K562 (cell line): ENCODE data around the gene CENPT. TPM values are rescaled to one million over a fixed set of nuclear protein-coding genes. Genes with fewer than 3 reads are reported as not detected.

Experiments
- ATAC-seq: fragments of 200-7000 bp; cut with Tn5 transposase; 3 replicates; pipeline ENCODE4 v1.9.1; 2020; ENCODE audit warnings: moderate library complexity
- BruUV-seq: library from RNA; stranded (reverse); fragments of 400-500 nt; replicated peaks from 2 replicates; lab custom pipeline; 2021; lab: Mats Ljungman, UMichigan
- CTCF ChIA-PET: fragments of 300-600 bp; formaldehyde crosslinking; extraction: SDS; loops from one replicate; lab custom pipeline; 2021; ENCODE audit warnings: low intra/inter-chr PET ratio; lab: Yijun Ruan, JAX
- POLR2A ChIA-PET: fragments of 300-600, 350-650 bp; sonication (Branson Sonifier 250); formaldehyde crosslinking; extraction: SDS; loops from one replicate; lab custom pipeline; 2021; ENCODE audit warnings: antibody characterized with exemption, inconsistent platforms; lab: Yijun Ruan, JAX
- DNase-seq, 4 experiments: peaks; one replicate each; pipeline versions ENCODE4 v3.0.0 to v3.0.0-alpha.2; 2011 to 2018; ENCODE audit warnings: low spot score in 3 of 4, mixed read lengths in 3 of 4; ENCODE audit errors: extremely low read depth in 1 of 4
- FAIRE-seq: peaks from 2 replicates; lab custom pipeline; 2011; peaks lifted over from hg19 to GRCh38; lab: Jason Lieb, UNC
- H2AFZ ChIP-seq: 2 replicates; pipeline ENCODE4 v1.6.0; 2011; ENCODE audit warnings: low read depth, low read length, control low read depth, inconsistent platforms
- H3K27ac ChIP-seq: fragments of 200-600 bp; 3 replicates; pipeline ENCODE4 v1.8.0; 2011; ENCODE audit warnings: low read depth, mild to moderate bottlenecking, control low read depth, inconsistent platforms, low read length, moderate library complexity, mixed read lengths; ENCODE audit errors: extremely low read depth
- H3K27me3 ChIP-seq, 2 experiments: fragments of 300-600 bp in 1 of 2; 2 replicates in 1 of 2; 3 replicates in 1 of 2; pipeline versions ENCODE4 v1.6.0 to v1.8.0; 2011; ENCODE audit warnings: inconsistent platforms in 2 of 2, low read length in 2 of 2, mild to moderate bottlenecking in 1 of 2, mixed read lengths in 1 of 2, moderate library complexity in 1 of 2; ENCODE audit not compliant: control insufficient read depth in 2 of 2, insufficient read depth in 2 of 2
- H3K36me3 ChIP-seq: fragments of 300-600 bp; 3 replicates; pipeline ENCODE4 v1.8.0; 2011; ENCODE audit warnings: mild to moderate bottlenecking, low read length, inconsistent platforms; ENCODE audit not compliant: control insufficient read depth, insufficient read depth
- H3K4me1 ChIP-seq, 2 experiments: fragments of 200-600 bp in 1 of 2; replicated peaks in 1 of 2; 2 replicates in 1 of 2; 3 replicates in 1 of 2; pipeline versions ENCODE4 v1.5.1 to v1.8.0; 2011; ENCODE audit warnings: inconsistent platforms in 2 of 2, low read length in 2 of 2, mild to moderate bottlenecking in 1 of 2, mixed read lengths in 1 of 2, moderate library complexity in 1 of 2; ENCODE audit not compliant: control insufficient read depth in 2 of 2, insufficient read depth in 2 of 2
- H3K4me2 ChIP-seq: 2 replicates; pipeline ENCODE4 v1.6.1; 2011; ENCODE audit warnings: low read length, control low read depth, inconsistent platforms, mixed read lengths; ENCODE audit not compliant: insufficient read depth
- H3K4me3 ChIP-seq: fragments of 200-600 bp; sonication (generic), shearing (Covaris generic); 2 replicates; pipeline ENCODE4 v1.5.1; 2016; ENCODE audit warnings: control low read depth, inconsistent platforms
- H3K79me2 ChIP-seq: fragments of 200-600 bp; 3 replicates; pipeline ENCODE4 v1.8.0; 2011; ENCODE audit warnings: low read length, inconsistent platforms; ENCODE audit not compliant: control insufficient read depth, insufficient read depth
- H3K9ac ChIP-seq, 2 experiments: 2 replicates each; pipeline versions ENCODE4 v1.6.0 to v1.6.1; 2011; ENCODE audit warnings: low read depth in 2 of 2, low read length in 2 of 2, control low read depth in 1 of 2, inconsistent platforms in 1 of 2, mild to moderate bottlenecking in 1 of 2, mixed read lengths in 1 of 2; ENCODE audit not compliant: insufficient read depth in 1 of 2
- H3K9me1 ChIP-seq: one replicate; pipeline ENCODE4 v1.6.0; 2011; ENCODE audit warnings: inconsistent platforms, mild to moderate bottlenecking, low read length, moderate library complexity; ENCODE audit not compliant: control insufficient read depth, insufficient read depth
- H3K9me3 ChIP-seq: replicated peaks from 2 replicates; pipeline ENCODE4 v1.5.1; 2011; ENCODE audit warnings: low read depth, low read length, inconsistent platforms; ENCODE audit not compliant: control insufficient read depth, insufficient read depth
- H4K20me1 ChIP-seq: replicated peaks from 2 replicates; pipeline ENCODE4 v1.6.1; 2011; ENCODE audit warnings: low read length, inconsistent platforms, mixed read lengths; ENCODE audit not compliant: control insufficient read depth, insufficient read depth
- EGR1 ChIP-seq: fragments of 450-650 bp; conservative IDR thresholded peaks from 2 replicates; pipeline ENCODE4 v1.6.1; 2017; ENCODE audit warnings: mild to moderate bottlenecking
- HNRNPLL ChIP-seq: fragments of 200-400 bp; formaldehyde crosslinking; IDR thresholded peaks from 2 replicates; pipeline ENCODE4 v1.6.1; 2017; ENCODE audit warnings: low read length, low read depth, mild to moderate bottlenecking; ENCODE audit not compliant: poor library complexity, severe bottlenecking
- KAT7 ChIP-seq: sonication (generic); formaldehyde crosslinking; IDR thresholded peaks from 2 replicates; pipeline ENCODE4 v1.8.0; 2022; ENCODE audit warnings: missing genetic modification reagents, mild to moderate bottlenecking, borderline replicate concordance
- KDM1A ChIP-seq, 2 experiments: fragments of 450-650 bp; IDR thresholded peaks; 2 replicates each; pipeline ENCODE4 v1.6.1; 2016; ENCODE audit warnings: mild to moderate bottlenecking in 2 of 2
- KLF1 ChIP-seq: fragments of 450-650 bp; IDR thresholded peaks from 2 replicates; pipeline ENCODE4 v1.6.1; 2016; ENCODE audit warnings: missing genetic modification characterization, missing compliant biosample characterization
- MCM3 ChIP-seq: fragments of 450-650 bp; IDR thresholded peaks from 2 replicates; pipeline ENCODE4 v1.6.1; 2016
- NELFE ChIP-seq: IDR thresholded peaks from 2 replicates; pipeline ENCODE4 v1.6.1; 2011; ENCODE audit warnings: mild to moderate bottlenecking; ENCODE audit not compliant: insufficient read depth, insufficient read length
- PCBP1 ChIP-seq: fragments of 200-400 bp; formaldehyde crosslinking; IDR thresholded peaks from 2 replicates; pipeline ENCODE4 v1.6.1; 2018; ENCODE audit warnings: mild to moderate bottlenecking, low read depth, low read length; ENCODE audit not compliant: poor library complexity, severe bottlenecking
- PML ChIP-seq: IDR thresholded peaks from 2 replicates; pipeline ENCODE4 v1.6.1; 2012; ENCODE audit warnings: low read length, inconsistent platforms
- PTBP1 ChIP-seq: fragments of 200-400 bp; formaldehyde crosslinking; IDR thresholded peaks from 2 replicates; pipeline ENCODE4 v1.6.1; 2017; ENCODE audit warnings: low read depth, low read length
- RBBP5 ChIP-seq: fragments of 200-600 bp; sonication (generic); IDR thresholded peaks from 2 replicates; pipeline ENCODE4 v1.6.1; 2012; ENCODE audit warnings: borderline replicate concordance, mild to moderate bottlenecking, low read length, control low read depth, inconsistent platforms; ENCODE audit not compliant: insufficient read depth, poor library complexity, severe bottlenecking
- RBFOX2 ChIP-seq: fragments of 200-400 bp; formaldehyde crosslinking; IDR thresholded peaks from 2 replicates; pipeline ENCODE4 v1.6.1; 2017; ENCODE audit warnings: low read depth, mild to moderate bottlenecking, low read length, moderate library complexity
- SIN3A ChIP-seq, 2 experiments: fragments of 150-350 bp in 1 of 2; IDR thresholded peaks; 2 replicates each; pipeline ENCODE4 v1.6.1; 2011 to 2016; ENCODE audit warnings: borderline replicate concordance in 2 of 2, low read depth in 2 of 2, low read length in 2 of 2, mild to moderate bottlenecking in 2 of 2, moderate library complexity in 2 of 2; ENCODE audit not compliant: control insufficient read depth in 1 of 2
- YY1 ChIP-seq, 3 experiments: IDR thresholded peaks; 2 replicates each; pipeline ENCODE4 v1.6.1; 2011; ENCODE audit warnings: low read length in 2 of 3, mild to moderate bottlenecking in 2 of 3, moderate library complexity in 2 of 3, borderline replicate concordance in 1 of 3, control low read depth in 1 of 3, low read depth in 1 of 3; ENCODE audit not compliant: insufficient read depth in 3 of 3, insufficient replicate concordance in 2 of 3, control insufficient read depth in 1 of 3, insufficient read length in 1 of 3; ENCODE audit errors: extremely low read depth in 1 of 3
- ZEB2 ChIP-seq: fragments of 450-650 bp; IDR thresholded peaks from 2 replicates; pipeline ENCODE4 v1.6.1; 2016
- ZNF780A ChIP-seq: fragments of 250-450 bp; sonication (Bioruptor Pico); IDR thresholded peaks from 2 replicates; pipeline ENCODE4 v1.5.0; 2021; ENCODE audit warnings: mild to moderate bottlenecking
- ZZZ3 ChIP-seq: fragments of 450-650 bp; IDR thresholded peaks from 2 replicates; pipeline ENCODE4 v1.6.1; 2016; ENCODE audit warnings: antibody characterized with exemption, mild to moderate bottlenecking, moderate library complexity
- WGBS: fragments of 100-300 bp; shearing (Covaris generic); methylation state at CpG from one replicate; pipeline ENCODE4 v1.1.6; 2016; ENCODE audit warnings: low coverage, mixed read lengths; ENCODE audit not compliant: insufficient coverage; ENCODE audit errors: missing lambda C conversion rate; 5-methylcytosine and 5-hydroxymethylcytosine counted together
- in situ Hi-C: fragments of 300-500 bp; cut with MboI; formaldehyde crosslinking; loops from 4 replicates; pipeline ENCODE4 v1.15.0; 2018; ENCODE audit warnings: inconsistent platforms, mixed read lengths
- intact Hi-C: fragments of 100-400 bp; cut with micrococcal nuclease; formaldehyde crosslinking; loops from 2 replicates; pipeline ENCODE4 v1.14.2; 2022
- polyA plus RNA-seq, 8 experiments: library from polyadenylated mRNA; depleted of rRNA in 4 of 8; stranded (reverse) in 5 of 8; unstranded in 3 of 8; fragments of >200 nt; fragmentation: Nextera tagmentation in 2 of 8; fragmentation: Illumina TruSeq in 1 of 8; extraction: Ambion mirVana in 2 of 8; extraction: Trizol in 1 of 8; gene quantifications; 2 replicates each; pipeline versions ENCODE4 v1.2.1 to v1.2.3, GENCODE V29; 2011 to 2014; ENCODE audit warnings: inconsistent platforms in 1 of 8, missing spikeins in 1 of 8
- total RNA-seq, 7 experiments: library from RNA; depleted of rRNA in 6 of 7; stranded (reverse); fragments of >200 nt in 6 of 7; fragmentation: Illumina TruSeq in 2 of 7; extraction: Trizol in 2 of 7; gene quantifications; 2 replicates each; pipeline versions ENCODE4 v1.2.1 to v1.2.3, GENCODE V29; 2011 to 2021; ENCODE audit warnings: low replicate concordance in 1 of 7
- TF ChIP-seq, protein P1 (sequence below): fragments of 250-450 bp; sonication (Bioruptor Pico); IDR thresholded peaks from 2 replicates; pipeline ENCODE4 v1.9.0; 2021; ENCODE audit warnings: mild to moderate bottlenecking, inconsistent platforms

The CENPT gene
- total and polyA plus RNA-seq, 9 of the 15 experiments (the other 6 are each of a cell fraction or from before 2014, with no cell fraction given) = 3.6 to 94.2 (median 44.1) TPM

DNA sequence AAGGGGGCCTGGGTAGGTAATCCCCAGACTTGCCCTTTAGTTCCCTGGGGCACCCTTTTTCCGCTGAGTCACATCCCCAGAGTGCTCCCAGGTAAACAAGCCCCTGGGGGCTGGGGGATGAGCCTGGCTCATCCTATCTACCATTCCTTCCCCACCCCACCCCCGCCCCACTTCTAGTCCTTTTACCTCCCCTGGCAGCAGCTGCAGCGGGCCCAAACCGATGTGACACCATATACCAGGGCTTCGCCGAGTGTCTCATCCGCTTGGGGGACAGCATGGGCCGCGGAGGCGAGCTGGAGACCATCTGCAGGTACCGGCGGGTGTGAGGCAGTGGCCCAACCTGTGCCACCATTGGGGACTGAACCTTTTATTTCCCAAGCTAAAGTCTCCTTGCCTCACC lies 38.1 kb upstream of the CENPT start (continued):
- no peak for TF ChIP-seq ZNF780A
- no peak for TF ChIP-seq KLF1 (tag)
- TF ChIP-seq HNRNPLL = no peak

- Histone ChIP-seq H3K79me2 (no peaks in the 10 kb centered on the region), H3K4me2 (no peak within 1 kb of the TSS), H3K9me3 (no peaks in the 10 kb centered on the region), H3K4me1 (peaks cover 6 to 40% of the 10 kb centered on the region in 2 experiments; a peak in 4 of 5 replicates), H3K4me3 (no peak within 1 kb of the TSS), H3K27ac (no peak within 1 kb of the TSS; the same call in 2 of the 3 replicates), H3K27me3 (no peaks in the 10 kb centered on the region), H3K36me3 (peaks cover 55% of the 10 kb centered on the region; the same call in 2 of the 3 replicates), H2AFZ (no peak within 1 kb of the TSS), H3K9me1 (no peaks in the 10 kb centered on the region), H3K9ac (peak within 1 kb of the TSS in 1 of 2 experiments; percentile 63; a peak in 2 of 4 replicates), H4K20me1 (peaks cover 19% of the 10 kb centered on the region)
- BruUV-seq = no TSS peak
- ChIA-PET CTCF (interaction anchor here (0.9 to 4.0 kb wide), 4 partner anchors 35 to 69 kb away, joined by 3 to 35 read pairs (median 6); no protein-coding TSS in a partner anchor), POLR2A (interaction anchor here (0.6 to 4.1 kb wide), 6 partner anchors 11 to 68 kb away, joined by 3 to 15 read pairs (median 6); partner anchors contain the start of gene EDC4)
- DNase-seq = peak; percentile 89 to 96 (median 94)
- in situ Hi-C loops (no loop called here), intact Hi-C loops (loop anchor here (10.0 kb wide), 1 partner anchor 160 kb away; no protein-coding TSS in a partner anchor)
- peak; percentile 98 for ATAC-seq
- 9% methylated on average over 19 of the region's 22 CpGs for WGBS
- FAIRE-seq = peak; percentile 91
- TF ChIP-seq MCM3 = no peak
- TF ChIP-seq NELFE = no peak
- TF ChIP-seq ZEB2 = no peak
- no peak for TF ChIP-seq EGR1
- TF ChIP-seq RBFOX2 = peak; percentile 51; the same call in 1 of the 2 replicates
- TF ChIP-seq PCBP1 = no peak
- no peak for TF ChIP-seq PTBP1
- no peak for TF ChIP-seq KDM1A (IDR thresholded peaks at IDR 0.05)
- TF ChIP-seq, protein P1, sequence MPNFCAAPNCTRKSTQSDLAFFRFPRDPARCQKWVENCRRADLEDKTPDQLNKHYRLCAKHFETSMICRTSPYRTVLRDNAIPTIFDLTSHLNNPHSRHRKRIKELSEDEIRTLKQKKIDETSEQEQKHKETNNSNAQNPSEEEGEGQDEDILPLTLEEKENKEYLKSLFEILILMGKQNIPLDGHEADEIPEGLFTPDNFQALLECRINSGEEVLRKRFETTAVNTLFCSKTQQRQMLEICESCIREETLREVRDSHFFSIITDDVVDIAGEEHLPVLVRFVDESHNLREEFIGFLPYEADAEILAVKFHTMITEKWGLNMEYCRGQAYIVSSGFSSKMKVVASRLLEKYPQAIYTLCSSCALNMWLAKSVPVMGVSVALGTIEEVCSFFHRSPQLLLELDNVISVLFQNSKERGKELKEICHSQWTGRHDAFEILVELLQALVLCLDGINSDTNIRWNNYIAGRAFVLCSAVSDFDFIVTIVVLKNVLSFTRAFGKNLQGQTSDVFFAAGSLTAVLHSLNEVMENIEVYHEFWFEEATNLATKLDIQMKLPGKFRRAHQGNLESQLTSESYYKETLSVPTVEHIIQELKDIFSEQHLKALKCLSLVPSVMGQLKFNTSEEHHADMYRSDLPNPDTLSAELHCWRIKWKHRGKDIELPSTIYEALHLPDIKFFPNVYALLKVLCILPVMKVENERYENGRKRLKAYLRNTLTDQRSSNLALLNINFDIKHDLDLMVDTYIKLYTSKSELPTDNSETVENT (CRISPR knock-in tag) = 0 out of 2 replicates have a peak, but pooled peaks have one; percentile 31
- no peak for TF ChIP-seq ZZZ3
- no peak for TF ChIP-seq KAT7 (CRISPR knock-in tag)
- no peak for TF ChIP-seq YY1 (IDR thresholded peaks at IDR 0.05; ENCODE audit: borderline replicate concordance in 1 of 3, control insufficient read depth in 1 of 3, extremely low read depth in 1 of 3, insufficient read depth in 3 of 3, insufficient read length in 1 of 3, insufficient replicate concordance in 2 of 3, low read depth in 1 of 3, low read length in 2 of 3)
- no peak for TF ChIP-seq RBBP5
- peak in 1 of 2 experiments; percentile 46; a peak in 1 of 4 replicates for TF ChIP-seq SIN3A (IDR thresholded peaks at IDR 0.05; ENCODE audit: borderline replicate concordance in 2 of 2, control insufficient read depth in 1 of 2, low read depth in 2 of 2, low read length in 2 of 2)
- no peak for TF ChIP-seq PML
Measured at GRCh38 chr16:67884684-67885083, 37.2 kb upstream of the CENPT start, which contains the start of gene NRN1L. TSS of gene NRN1L (plus strand) at chr16:67884885. CDS start at chr16:67884904, 19 bp downstream.
